GM10248 (cell line): Measurements from ENCODE around the gene MPP2.

Source experiments
- CTCF ChIA-PET: fragments of 300-600 bp; sonication (Branson Sonifier 250); formaldehyde crosslinking; extraction: SDS; loops from one replicate; lab custom pipeline; 2021; ENCODE audit warnings: antibody characterized with exemption; lab: Yijun Ruan, JAX
- POLR2A ChIA-PET: fragments of 350-650 bp; sonication (Branson Sonifier 250); formaldehyde crosslinking; extraction: SDS; loops from one replicate; lab custom pipeline; 2020; ENCODE audit warnings: antibody characterized with exemption; lab: Yijun Ruan, JAX
- DNase-seq: peaks from one replicate; pipeline ENCODE4 v3.0.0; 2012; ENCODE audit errors: extremely low spot score
- CTCF ChIP-seq: IDR thresholded peaks from 2 replicates; pipeline ENCODE4 v1.5.1; 2012; ENCODE audit warnings: mild to moderate bottlenecking, low read depth; ENCODE audit errors: extremely low read depth, missing control alignments, control extremely low read depth

The MPP2 gene

GRCh38 chr17:43854498-43854897 lies 52.8 kb downstream of the MPP2 start:
- POLR2A ChIA-PET = no interaction called here
- TF ChIP-seq CTCF = no peak
- DNase-seq = peak; percentile 5
- CTCF ChIA-PET = interaction anchor here (2.3 to 4.4 kb wide), 2 partner anchors 8 to 25 kb away, joined by 14 to 46 read pairs; partner anchors contain the start of gene CD300LG

GRCh38 chr17:43853546-43853945 lies 53.8 kb downstream of the MPP2 start:
- no peak for TF ChIP-seq CTCF
- CTCF ChIA-PET = interaction anchor here (1.1 to 1.5 kb wide), 2 partner anchors 24 to 277 kb away, joined by 3 read pairs; no protein-coding TSS in a partner anchor
- POLR2A ChIA-PET = interaction anchor here (0.5 kb wide), 1 partner anchor 81 kb away, joined by 4 read pairs; no protein-coding TSS in a partner anchor
- no peak for DNase-seq

- ChIA-PET POLR2A (no interaction called here), CTCF (interaction anchor here (0.9 to 2.0 kb wide), 5 partner anchors 11 to 276 kb away, joined by 3 to 4 read pairs (median 3); no protein-coding TSS in a partner anchor)
- no peak for DNase-seq
- no peak for TF ChIP-seq CTCF
Observed at GRCh38 chr17:43852571-43852970, 54.8 kb downstream of the MPP2 start.

GRCh38 chr17:43849116-43849515 lies 58.2 kb downstream of the MPP2 start:
- DNase-seq = no peak
- ChIA-PET CTCF (interaction anchor here (1.3 to 5.2 kb wide), 2 partner anchors 7 to 29 kb away, joined by 6 to 46 read pairs; no protein-coding TSS in a partner anchor), POLR2A (no interaction called here)
- no peak for TF ChIP-seq CTCF

- ChIA-PET POLR2A (no interaction called here), CTCF (interaction anchor here (1.3 to 5.2 kb wide), 2 partner anchors 8 to 30 kb away, joined by 6 to 46 read pairs; no protein-coding TSS in a partner anchor)
- no peak for TF ChIP-seq CTCF
- DNase-seq = no peak
Observed at GRCh38 chr17:43848601-43849000, 58.7 kb downstream of the MPP2 start.

GRCh38 chr17:43846963-43847371 lies 60.4 kb downstream of the MPP2 start, which contains the start of gene CD300LG:
Gene CD300LG (plus strand): TSS chr17:43847176. CDS start chr17:43847217, 41 bp downstream.
- ChIA-PET POLR2A (interaction anchor here (0.6 kb wide), 1 partner anchor 1308 kb away, joined by 3 read pairs; no protein-coding TSS in a partner anchor), CTCF (interaction anchor here (0.7 to 5.2 kb wide), 25 partner anchors 9 to 270 kb away, joined by 3 to 46 read pairs (median 4); no protein-coding TSS in a partner anchor)
- TF ChIP-seq CTCF = no peak
- DNase-seq = no peak
